Nephron (organoid): ENCODE data around the gene ZNF536.

Source experiments
- H3K27ac Mint-ChIP-seq, 3 experiments: 2 replicates each; pipeline ENCODE4 v1.8.0; 2020; ENCODE audit warnings: mixed read lengths in 3 of 3, mild to moderate bottlenecking in 2 of 3, moderate library complexity in 1 of 3
- H3K27me3 Mint-ChIP-seq: 2 replicates; pipeline ENCODE4 v1.8.0; 2021; ENCODE audit warnings: low read depth, mild to moderate bottlenecking, moderate library complexity, mixed read lengths
- H3K36me3 Mint-ChIP-seq: 2 replicates; pipeline ENCODE4 v1.8.0; 2020; ENCODE audit warnings: low read depth, mixed read lengths
- H3K4me1 Mint-ChIP-seq: 2 replicates; pipeline ENCODE4 v1.8.0; 2020; ENCODE audit warnings: mixed read lengths
- H3K4me3 Mint-ChIP-seq, 3 experiments: 2 replicates each; pipeline ENCODE4 v1.8.0; 2020; ENCODE audit warnings: mild to moderate bottlenecking in 3 of 3, mixed read lengths in 3 of 3, moderate library complexity in 2 of 3
- H3K9me3 Mint-ChIP-seq: 2 replicates; pipeline ENCODE4 v1.8.0; 2020; ENCODE audit warnings: mixed read lengths
- TF ChIP-seq, protein P1 (sequence below), 3 experiments: fragments of 200-600 bp; sonication (generic); IDR thresholded peaks; one replicate each; pipeline ENCODE4 v1.5.0; 2021; ENCODE audit warnings: antibody characterized with exemption in 3 of 3; ENCODE audit not compliant: unreplicated experiment in 3 of 3

Gene ZNF536

DNA sequence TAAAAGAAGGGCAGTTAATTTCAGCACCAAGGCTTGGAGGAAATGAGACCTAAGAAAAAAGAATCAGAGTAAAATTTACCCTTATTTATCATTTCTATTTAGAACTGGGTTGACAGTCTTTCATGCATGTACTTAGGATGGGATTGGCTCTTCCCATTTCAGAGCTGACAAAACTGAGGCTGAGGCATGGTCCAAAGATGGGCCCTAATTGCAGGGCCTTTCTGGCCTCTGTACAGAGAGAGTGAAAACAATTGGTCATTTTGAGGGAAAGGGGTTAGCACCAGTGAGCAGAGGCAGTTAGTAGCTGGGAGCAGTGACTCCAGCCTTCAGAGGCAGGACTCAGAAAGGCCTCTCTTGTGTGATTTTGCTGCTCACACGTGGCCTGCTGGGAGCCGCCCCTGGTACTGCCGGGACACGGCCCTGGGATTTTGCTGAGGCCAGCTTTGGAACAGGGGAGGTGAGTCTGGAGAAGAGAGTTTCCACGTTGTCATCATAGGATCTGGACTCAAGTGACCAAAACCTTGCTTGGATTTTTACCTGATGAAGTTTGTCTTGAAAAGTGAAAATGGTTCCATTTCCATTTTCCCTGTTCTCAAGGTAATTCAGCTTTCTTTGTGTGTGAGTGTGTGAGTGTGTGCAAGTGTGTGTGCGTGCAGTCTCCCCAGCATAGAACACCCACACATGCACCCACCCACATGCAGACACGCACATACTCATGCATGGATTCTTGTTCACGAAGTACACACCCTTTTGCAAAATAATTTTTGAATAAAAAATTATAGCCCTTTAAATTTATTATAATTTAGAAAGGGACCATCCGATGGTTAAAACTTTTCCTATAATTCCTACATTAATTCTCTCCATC lies at the start of gene ZNF536:
TSS of gene ZNF536 (plus strand) at position 425 of the 865 bp plus-strand sequence. CDS start 71,179 bp downstream, outside the sequence.
- peaks cover 10% of the 10 kb centered on the region for H3K4me1 Mint-ChIP-seq
- peaks cover 89% of the 10 kb centered on the region for H3K27me3 Mint-ChIP-seq
- H3K36me3 Mint-ChIP-seq: no peaks in the 10 kb centered on the region
- TF ChIP-seq, protein P1, sequence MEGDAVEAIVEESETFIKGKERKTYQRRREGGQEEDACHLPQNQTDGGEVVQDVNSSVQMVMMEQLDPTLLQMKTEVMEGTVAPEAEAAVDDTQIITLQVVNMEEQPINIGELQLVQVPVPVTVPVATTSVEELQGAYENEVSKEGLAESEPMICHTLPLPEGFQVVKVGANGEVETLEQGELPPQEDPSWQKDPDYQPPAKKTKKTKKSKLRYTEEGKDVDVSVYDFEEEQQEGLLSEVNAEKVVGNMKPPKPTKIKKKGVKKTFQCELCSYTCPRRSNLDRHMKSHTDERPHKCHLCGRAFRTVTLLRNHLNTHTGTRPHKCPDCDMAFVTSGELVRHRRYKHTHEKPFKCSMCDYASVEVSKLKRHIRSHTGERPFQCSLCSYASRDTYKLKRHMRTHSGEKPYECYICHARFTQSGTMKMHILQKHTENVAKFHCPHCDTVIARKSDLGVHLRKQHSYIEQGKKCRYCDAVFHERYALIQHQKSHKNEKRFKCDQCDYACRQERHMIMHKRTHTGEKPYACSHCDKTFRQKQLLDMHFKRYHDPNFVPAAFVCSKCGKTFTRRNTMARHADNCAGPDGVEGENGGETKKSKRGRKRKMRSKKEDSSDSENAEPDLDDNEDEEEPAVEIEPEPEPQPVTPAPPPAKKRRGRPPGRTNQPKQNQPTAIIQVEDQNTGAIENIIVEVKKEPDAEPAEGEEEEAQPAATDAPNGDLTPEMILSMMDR (IDR thresholded peaks at IDR 0.05; ENCODE audit: unreplicated experiment in 3 of 3): no peak
- H3K27ac Mint-ChIP-seq: no peak within 1 kb of the TSS
- peaks cover 4% of the 10 kb centered on the region for H3K9me3 Mint-ChIP-seq
- H3K4me3 Mint-ChIP-seq: no peak within 1 kb of the TSS

DNA sequence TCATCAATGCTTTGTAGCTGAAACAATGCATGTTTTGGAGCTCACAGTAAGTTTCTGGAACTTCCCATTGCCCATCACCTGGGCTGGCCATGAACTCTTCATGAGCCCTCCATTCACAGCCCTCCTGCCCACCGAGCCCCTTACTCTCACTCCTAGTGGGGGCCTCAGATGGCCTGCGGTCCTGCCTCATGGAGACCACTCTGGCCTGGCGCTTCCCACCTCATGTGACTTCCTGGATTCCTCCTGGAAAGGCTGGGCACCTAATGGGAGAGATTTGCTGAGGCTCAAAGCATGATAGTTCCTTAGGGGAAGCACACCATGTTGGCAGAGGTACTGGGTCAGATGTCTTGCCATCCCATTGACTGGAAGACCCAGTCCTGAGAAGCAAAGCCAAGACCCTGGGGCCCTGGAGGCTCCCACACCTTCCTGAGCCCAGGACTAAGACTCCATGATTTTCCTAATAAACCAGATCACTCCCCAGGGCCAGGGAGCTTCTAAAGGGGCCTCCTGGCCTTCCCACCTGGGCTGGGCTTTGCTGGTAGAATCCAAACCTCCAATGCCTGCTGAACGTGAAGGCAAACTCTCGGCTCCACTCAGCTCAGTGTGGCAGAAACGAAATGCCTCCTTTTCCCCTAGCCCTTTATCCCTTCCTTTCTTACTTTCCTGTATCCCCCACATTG lies 49.4 kb upstream of the ZNF536 start:
- TF ChIP-seq, protein P1 (IDR thresholded peaks at IDR 0.05; ENCODE audit: unreplicated experiment in 3 of 3): no peak
- peaks cover 9% of the 10 kb centered on the region for H3K4me1 Mint-ChIP-seq
- H3K9me3 Mint-ChIP-seq: no peaks in the 10 kb centered on the region
- no peak overlapping the region for H3K27ac Mint-ChIP-seq
- no peaks in the 10 kb centered on the region for H3K36me3 Mint-ChIP-seq
- no peaks in the 10 kb centered on the region for H3K27me3 Mint-ChIP-seq
- H3K4me3 Mint-ChIP-seq: no peak overlapping the region

DNA sequence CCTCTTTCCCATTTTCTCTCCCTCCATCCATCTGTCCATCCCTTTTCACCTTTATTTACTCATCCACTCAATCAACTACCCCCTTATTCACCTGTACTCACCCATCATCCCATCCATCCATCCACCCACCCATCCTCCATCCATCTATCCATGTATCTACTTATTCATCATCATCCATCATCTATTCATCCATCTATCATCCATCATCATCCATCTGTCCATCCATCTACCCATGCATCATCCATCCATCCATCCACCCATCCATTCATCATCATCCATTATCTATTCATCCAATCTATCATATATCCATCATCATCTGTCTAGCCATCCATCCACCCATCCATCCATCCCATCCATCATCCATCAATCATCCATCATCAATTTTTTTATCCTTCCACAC lies 48.3 kb upstream of the ZNF536 start:
- H3K4me3 Mint-ChIP-seq: no peak overlapping the region
- peaks cover 2% of the 10 kb centered on the region for H3K27me3 Mint-ChIP-seq
- H3K4me1 Mint-ChIP-seq: peaks cover 9% of the 10 kb centered on the region

DNA sequence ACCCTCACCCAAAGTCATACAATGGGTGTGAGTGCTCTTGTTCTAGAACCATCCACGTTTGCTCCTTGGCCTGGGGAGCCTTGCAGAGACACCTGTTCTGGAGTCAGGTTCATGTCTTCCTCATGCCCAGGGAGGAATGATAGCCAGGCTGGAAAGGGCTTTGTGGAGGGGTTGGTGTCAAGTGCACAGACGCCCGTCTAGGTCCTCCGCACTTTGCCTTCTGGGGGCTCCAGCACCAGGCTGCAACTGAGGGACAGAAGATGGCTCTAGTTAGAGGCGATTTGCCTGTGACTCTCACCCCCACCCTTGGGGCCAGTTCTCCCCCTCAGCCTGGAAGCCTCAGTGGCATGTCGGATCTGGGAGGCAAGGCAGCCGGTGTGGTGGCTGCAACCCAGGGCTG lies 47.2 kb upstream of the ZNF536 start:
- H3K4me1 Mint-ChIP-seq: peaks cover 9% of the 10 kb centered on the region
- TF ChIP-seq, protein P1 (IDR thresholded peaks at IDR 0.05; ENCODE audit: unreplicated experiment in 3 of 3): no peak
- H3K36me3 Mint-ChIP-seq: no peaks in the 10 kb centered on the region
- H3K27me3 Mint-ChIP-seq: peaks cover 9% of the 10 kb centered on the region
- no peak overlapping the region for H3K4me3 Mint-ChIP-seq
- H3K27ac Mint-ChIP-seq: no peak overlapping the region
- no peaks in the 10 kb centered on the region for H3K9me3 Mint-ChIP-seq

More for the DNA sequence above, 48.3 kb upstream of the ZNF536 start:
- TF ChIP-seq, protein P1 (IDR thresholded peaks at IDR 0.05; ENCODE audit: unreplicated experiment in 3 of 3): no peak
- Mint-ChIP-seq H3K27ac (no peak overlapping the region), H3K36me3 (no peaks in the 10 kb centered on the region), H3K9me3 (no peaks in the 10 kb centered on the region)

DNA sequence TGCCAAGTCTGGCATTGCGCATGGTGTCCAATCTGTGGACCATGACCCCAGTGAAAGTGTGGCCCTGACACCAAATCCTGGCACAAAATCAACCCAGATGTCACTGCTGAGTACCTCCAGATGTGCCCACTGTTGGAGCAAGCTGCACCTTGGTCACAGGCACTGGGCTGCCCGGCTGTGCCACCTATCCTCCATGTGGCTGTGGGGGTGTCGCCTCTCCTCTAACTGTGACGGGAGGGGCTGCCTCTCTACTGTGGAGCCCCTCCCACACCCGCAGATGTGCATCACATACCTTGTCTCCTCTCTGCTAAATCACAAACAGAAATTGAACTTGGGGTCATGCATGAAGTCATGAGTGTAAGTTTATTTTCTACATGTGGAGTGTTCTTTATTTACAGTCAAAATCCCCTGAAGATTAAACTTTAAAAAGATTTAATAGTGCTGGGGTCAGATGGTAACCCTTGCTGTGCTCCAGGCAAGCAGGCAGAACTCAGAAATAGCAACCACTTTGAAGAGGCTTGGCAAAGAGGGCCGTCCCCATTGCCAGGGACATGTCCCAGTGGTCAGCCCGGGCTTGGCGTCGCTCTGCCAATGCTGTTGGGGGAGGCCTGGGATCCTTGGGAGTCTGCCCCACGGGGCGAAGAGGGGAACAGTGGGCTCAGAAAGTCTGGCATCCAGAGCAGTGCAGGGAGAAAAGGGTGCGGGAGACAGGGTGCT lies 46.4 kb upstream of the ZNF536 start:
- H3K36me3 Mint-ChIP-seq: no peaks in the 10 kb centered on the region
- peak overlapping the region in 1 of 3 experiments; percentile 30 for H3K4me3 Mint-ChIP-seq
- peak overlapping the region; percentile 13 to 85 (median 34) for H3K27ac Mint-ChIP-seq
- TF ChIP-seq, protein P1 (IDR thresholded peaks at IDR 0.05; ENCODE audit: unreplicated experiment in 3 of 3): no peak
- peaks cover 9% of the 10 kb centered on the region for H3K4me1 Mint-ChIP-seq
- H3K9me3 Mint-ChIP-seq: no peaks in the 10 kb centered on the region
- peaks cover 9% of the 10 kb centered on the region for H3K27me3 Mint-ChIP-seq
